ENCODE results near the gene STX8.

STX8 gene

GRCh38 chr17:9292561-9292941 is 283.1 kb downstream of the STX8 start:
- no peak for DNase-seq (ENCODE audit: low spot score)

GRCh38 chr17:9291912-9292560 is 283.6 kb downstream of the STX8 start:
- no peak for DNase-seq (ENCODE audit: low spot score)

- no peak for DNase-seq (ENCODE audit: low spot score)
Observed at GRCh38 chr17:9290226-9290613, 285.4 kb downstream of the STX8 start.

- DNase-seq (ENCODE audit: low spot score): no peak
Observed at GRCh38 chr17:9287306-9287705, 288.3 kb downstream of the STX8 start.

GRCh38 chr17:9286434-9286833 is 289.2 kb downstream of the STX8 start:
- DNase-seq (ENCODE audit: low spot score): no peak

- no peak for DNase-seq (ENCODE audit: low spot score)
Observed at GRCh38 chr17:9285602-9286427, 289.8 kb downstream of the STX8 start.

GRCh38 chr17:9284884-9285283 is 290.7 kb downstream of the STX8 start:
- no peak for DNase-seq (ENCODE audit: low spot score)

- no peak for DNase-seq (ENCODE audit: low spot score)
Observed at GRCh38 chr17:9283909-9284308, 291.7 kb downstream of the STX8 start.

- DNase-seq (ENCODE audit: low spot score): no peak
Observed at GRCh38 chr17:9279893-9280292, 295.7 kb downstream of the STX8 start.

- no peak for DNase-seq (ENCODE audit: low spot score)
Observed at GRCh38 chr17:9274973-9275372, 300.6 kb downstream of the STX8 start.

GRCh38 chr17:9273428-9274391 is 301.9 kb downstream of the STX8 start:
- no peak for DNase-seq (ENCODE audit: low spot score)

GRCh38 chr17:9272501-9273200 is 303.0 kb downstream of the STX8 start:
- DNase-seq (ENCODE audit: low spot score): no peak

GRCh38 chr17:9271989-9272388 is 303.6 kb downstream of the STX8 start:
- DNase-seq (ENCODE audit: low spot score): no peak

- no peak for DNase-seq (ENCODE audit: low spot score)
Observed at GRCh38 chr17:9270921-9271320, 304.7 kb downstream of the STX8 start.

- no peak for DNase-seq (ENCODE audit: low spot score)
Observed at GRCh38 chr17:9269350-9270035, 306.1 kb downstream of the STX8 start.

- DNase-seq (ENCODE audit: low spot score): no peak
Observed at GRCh38 chr17:9268546-9268945, 307.1 kb downstream of the STX8 start.

- DNase-seq (ENCODE audit: low spot score): no peak
Observed at GRCh38 chr17:9266697-9267117, 308.9 kb downstream of the STX8 start.

- DNase-seq (ENCODE audit: low spot score): no peak
Observed at GRCh38 chr17:9266031-9266680, 309.5 kb downstream of the STX8 start.

GRCh38 chr17:9261081-9262012 is 314.3 kb downstream of the STX8 start:
- DNase-seq (ENCODE audit: low spot score): peak; percentile 49

- DNase-seq (ENCODE audit: low spot score): peak; percentile 40
Observed at GRCh38 chr17:9259419-9259818, 316.2 kb downstream of the STX8 start.
